Measurements from ENCODE around the gene RGS8. TPM values are rescaled to one million over a fixed set of nuclear protein-coding genes. Genes with fewer than 3 reads are reported as not detected.

The RGS8 gene
- total RNA-seq, 2 donors from 2014 or later, result 0.04 to 0.08 TPM

GRCh38 chr1:182687361-182687760 is 3.0 kb upstream of the RGS8 start:
- ATAC-seq (replicated peaks), result no peak
- Mint-ChIP-seq H3K36me3 (ENCODE audit: low read depth) (no peaks in the 10 kb centered on the region), H3K27me3 (peaks cover 18% of the 10 kb centered on the region)

GRCh38 chr1:182686446-182686845 is 2.1 kb upstream of the RGS8 start:
- Mint-ChIP-seq H3K9me3 (no peaks in the 10 kb centered on the region), H3K27me3 (peaks cover 18% of the 10 kb centered on the region), H3K36me3 (ENCODE audit: low read depth) (no peaks in the 10 kb centered on the region), H3K4me3 (no peak overlapping the region), H3K27ac (no peak overlapping the region), H3K4me1 (no peaks in the 10 kb centered on the region)
- ATAC-seq (replicated peaks), result no peak

More at GRCh38 chr1:182687361-182687760, 3.0 kb upstream of the RGS8 start:
- Mint-ChIP-seq H3K27ac (no peak overlapping the region), H3K4me1 (no peaks in the 10 kb centered on the region), H3K9me3 (no peaks in the 10 kb centered on the region), H3K4me3 (no peak overlapping the region)

GRCh38 chr1:182685215-182685614 is 828 bp upstream of the RGS8 start:
- Mint-ChIP-seq H3K36me3 (ENCODE audit: low read depth) (no peaks in the 10 kb centered on the region), H3K9me3 (no peaks in the 10 kb centered on the region), H3K4me1 (no peaks in the 10 kb centered on the region), H3K27ac (no peak overlapping the region), H3K27me3 (peaks cover 20% of the 10 kb centered on the region), H3K4me3 (no peak overlapping the region)
- no peak for ATAC-seq (replicated peaks)

GRCh38 chr1:182682898-182683501 is 1.4 kb downstream of the RGS8 start:
- no peaks in the 10 kb centered on the region for H3K4me1 Mint-ChIP-seq
- no peak overlapping the region for H3K27ac Mint-ChIP-seq
- no peaks in the 10 kb centered on the region for H3K9me3 Mint-ChIP-seq
- no peak overlapping the region for H3K4me3 Mint-ChIP-seq
- no peak for ATAC-seq (replicated peaks)
- peaks cover 17% of the 10 kb centered on the region for H3K27me3 Mint-ChIP-seq
- H3K36me3 Mint-ChIP-seq (ENCODE audit: low read depth), result no peaks in the 10 kb centered on the region

- Mint-ChIP-seq H3K36me3 (ENCODE audit: low read depth) (no peaks in the 10 kb centered on the region), H3K27ac (no peak overlapping the region), H3K4me1 (no peaks in the 10 kb centered on the region), H3K9me3 (no peaks in the 10 kb centered on the region), H3K4me3 (no peak overlapping the region), H3K27me3 (peaks cover 17% of the 10 kb centered on the region)
- no peak for ATAC-seq (replicated peaks)
Measured at GRCh38 chr1:182682406-182682805, 2.0 kb downstream of the RGS8 start.

GRCh38 chr1:182681568-182681912 is 2.8 kb downstream of the RGS8 start:
- no peak overlapping the region for H3K27ac Mint-ChIP-seq
- peaks cover 17% of the 10 kb centered on the region for H3K27me3 Mint-ChIP-seq
- no peaks in the 10 kb centered on the region for H3K36me3 Mint-ChIP-seq (ENCODE audit: low read depth)
- no peaks in the 10 kb centered on the region for H3K9me3 Mint-ChIP-seq
- no peaks in the 10 kb centered on the region for H3K4me1 Mint-ChIP-seq
- no peak for ATAC-seq (replicated peaks)
- H3K4me3 Mint-ChIP-seq, result no peak overlapping the region

GRCh38 chr1:182680901-182681567 is 3.4 kb downstream of the RGS8 start:
- Mint-ChIP-seq H3K9me3 (no peaks in the 10 kb centered on the region), H3K36me3 (ENCODE audit: low read depth) (no peaks in the 10 kb centered on the region), H3K4me1 (no peaks in the 10 kb centered on the region), H3K27me3 (peaks cover 17% of the 10 kb centered on the region), H3K27ac (no peak overlapping the region), H3K4me3 (no peak overlapping the region)
- ATAC-seq (replicated peaks), result peak; percentile 83

GRCh38 chr1:182680408-182680807 is 4.0 kb downstream of the RGS8 start:
- Mint-ChIP-seq H3K4me3 (no peak overlapping the region), H3K4me1 (no peaks in the 10 kb centered on the region), H3K36me3 (ENCODE audit: low read depth) (no peaks in the 10 kb centered on the region), H3K27me3 (peaks cover 17% of the 10 kb centered on the region), H3K27ac (no peak overlapping the region), H3K9me3 (no peaks in the 10 kb centered on the region)
- ATAC-seq (replicated peaks), result no peak

- ATAC-seq (replicated peaks), result no peak
- Mint-ChIP-seq H3K4me3 (no peak overlapping the region), H3K9me3 (no peaks in the 10 kb centered on the region), H3K27me3 (peaks cover 17% of the 10 kb centered on the region), H3K4me1 (no peaks in the 10 kb centered on the region), H3K36me3 (ENCODE audit: low read depth) (no peaks in the 10 kb centered on the region), H3K27ac (no peak overlapping the region)
Measured at GRCh38 chr1:182679684-182680083, 4.7 kb downstream of the RGS8 start.

- H3K4me1 Mint-ChIP-seq, result no peaks in the 10 kb centered on the region
- ATAC-seq (replicated peaks), result no peak
- no peak overlapping the region for H3K27ac Mint-ChIP-seq
- H3K4me3 Mint-ChIP-seq, result no peak overlapping the region
- H3K36me3 Mint-ChIP-seq (ENCODE audit: low read depth), result no peaks in the 10 kb centered on the region
- no peaks in the 10 kb centered on the region for H3K9me3 Mint-ChIP-seq
- peaks cover 15% of the 10 kb centered on the region for H3K27me3 Mint-ChIP-seq
Measured at GRCh38 chr1:182677397-182678098, 6.8 kb downstream of the RGS8 start.

GRCh38 chr1:182676274-182676673 is 8.1 kb downstream of the RGS8 start:
- no peak overlapping the region for H3K4me3 Mint-ChIP-seq
- no peaks in the 10 kb centered on the region for H3K4me1 Mint-ChIP-seq
- no peak overlapping the region for H3K27ac Mint-ChIP-seq
- ATAC-seq (replicated peaks), result no peak
- H3K27me3 Mint-ChIP-seq, result peaks cover 23% of the 10 kb centered on the region
- no peaks in the 10 kb centered on the region for H3K9me3 Mint-ChIP-seq
- H3K36me3 Mint-ChIP-seq (ENCODE audit: low read depth), result no peaks in the 10 kb centered on the region

GRCh38 chr1:182674346-182675246 is 9.8 kb downstream of the RGS8 start:
- Mint-ChIP-seq H3K4me3 (no peak overlapping the region), H3K36me3 (ENCODE audit: low read depth) (no peaks in the 10 kb centered on the region), H3K4me1 (no peaks in the 10 kb centered on the region), H3K27me3 (peaks cover 25% of the 10 kb centered on the region), H3K9me3 (no peaks in the 10 kb centered on the region), H3K27ac (no peak overlapping the region)
- ATAC-seq (replicated peaks), result no peak

- Mint-ChIP-seq H3K4me3 (no peak overlapping the region), H3K9me3 (no peaks in the 10 kb centered on the region), H3K27ac (no peak overlapping the region), H3K36me3 (ENCODE audit: low read depth) (no peaks in the 10 kb centered on the region), H3K4me1 (no peaks in the 10 kb centered on the region), H3K27me3 (peaks cover 21% of the 10 kb centered on the region)
- ATAC-seq (replicated peaks), result no peak
Measured at GRCh38 chr1:182672487-182672836, 11.9 kb downstream of the RGS8 start.

GRCh38 chr1:182671750-182672486 is 12.5 kb downstream of the RGS8 start:
- Mint-ChIP-seq H3K4me1 (no peaks in the 10 kb centered on the region), H3K4me3 (no peak overlapping the region), H3K27me3 (peaks cover 21% of the 10 kb centered on the region), H3K36me3 (ENCODE audit: low read depth) (no peaks in the 10 kb centered on the region), H3K27ac (no peak overlapping the region), H3K9me3 (no peaks in the 10 kb centered on the region)
- no peak for ATAC-seq (replicated peaks)
